Neural crest cell (in vitro differentiated cells): ENCODE measurements around the gene ARHGAP20. TPM values are rescaled to one million over a fixed set of nuclear protein-coding genes. Genes with fewer than 3 reads are reported as not detected.
"Not testable (repeated sequence)": the region's sequence is repeated elsewhere in the genome, so short reads cannot be mapped to it uniquely, and the experiment has no call there.

Source experiments
- DNase-seq: peaks from one replicate; pipeline ENCODE4 v3.0.0; 2021; ENCODE audit warnings: low read depth, mixed read lengths, low spot score
- H3K27ac Mint-ChIP-seq: one replicate; pipeline ENCODE4 v1.8.0; 2021; ENCODE audit warnings: mild to moderate bottlenecking, mixed read lengths; ENCODE audit not compliant: unreplicated experiment
- H3K27me3 Mint-ChIP-seq: 2 replicates; pipeline ENCODE4 v1.8.0; 2021; ENCODE audit warnings: low read depth, mild to moderate bottlenecking, mixed read lengths
- H3K36me3 Mint-ChIP-seq: 2 replicates; pipeline ENCODE4 v1.8.0; 2021; ENCODE audit warnings: low read depth, mild to moderate bottlenecking, mixed read lengths
- H3K4me1 Mint-ChIP-seq: 2 replicates; pipeline ENCODE4 v1.8.0; 2021; ENCODE audit warnings: mixed read lengths
- H3K4me3 Mint-ChIP-seq: one replicate; pipeline ENCODE4 v1.8.0; 2021; ENCODE audit warnings: mild to moderate bottlenecking, mixed read lengths
- H3K9me3 Mint-ChIP-seq: 2 replicates; pipeline ENCODE4 v1.8.0; 2021; ENCODE audit warnings: mixed read lengths
- total RNA-seq: library from RNA; stranded (reverse); gene quantifications from 2 replicates; pipeline ENCODE4 v1.2.1, GENCODE V29; 2021
- TF ChIP-seq, protein P1 (sequence below): fragments of 200-600 bp; sonication (generic); conservative IDR thresholded peaks from 2 replicates; pipeline ENCODE4 v1.5.0; 2021; ENCODE audit warnings: antibody characterized with exemption, mild to moderate bottlenecking

ARHGAP20 gene
- total RNA-seq, 1 donor from 2014 or later, result 0.23 TPM

DNA sequence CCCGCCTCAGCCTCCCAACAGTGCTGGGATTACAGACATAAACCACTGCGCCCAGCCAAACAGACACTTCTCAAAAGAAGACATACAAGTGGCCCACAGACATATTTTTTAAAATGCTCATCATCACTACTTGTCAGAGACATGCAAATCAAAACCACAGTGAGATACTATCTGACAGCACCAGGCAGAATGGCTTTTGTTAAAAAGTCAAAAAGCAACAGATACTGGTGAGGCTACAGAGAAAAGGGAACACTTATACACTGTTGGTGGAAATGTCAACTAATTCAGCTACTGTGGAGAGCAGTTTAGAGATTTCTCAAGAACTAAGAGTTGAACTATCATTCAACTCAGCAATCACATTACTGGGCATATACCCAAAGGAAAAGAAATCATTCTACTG, 67.0 kb downstream of the ARHGAP20 start:
- H3K9me3 Mint-ChIP-seq, result peaks cover 3% of the 10 kb centered on the region
- H3K27ac Mint-ChIP-seq, result no peak overlapping the region

DNA sequence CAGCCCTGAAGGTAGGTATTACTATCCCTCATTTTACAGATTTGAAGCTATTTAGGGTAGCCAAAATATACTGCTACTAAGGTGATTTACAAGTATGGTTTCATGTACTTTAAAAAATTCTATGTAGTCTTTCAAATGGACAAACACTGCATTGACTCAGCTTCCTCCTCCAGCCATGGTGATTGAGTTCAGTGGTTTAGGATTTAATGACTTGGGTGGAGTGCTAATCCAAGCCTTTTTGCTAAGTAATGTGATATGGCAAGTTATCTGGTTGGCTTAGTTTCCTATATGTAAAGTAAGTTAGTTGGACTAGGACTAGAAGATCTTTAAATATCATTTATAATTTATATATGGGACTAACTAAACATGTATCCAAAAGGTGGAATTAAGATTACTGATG, 77.9 kb downstream of the ARHGAP20 start:
- Mint-ChIP-seq H3K9me3 (peaks cover 3% of the 10 kb centered on the region), H3K36me3 (no peaks in the 10 kb centered on the region), H3K4me3 (no peak overlapping the region), H3K27me3 (no peaks in the 10 kb centered on the region), H3K27ac (no peak overlapping the region), H3K4me1 (no peaks in the 10 kb centered on the region)
- TF ChIP-seq, protein P1, sequence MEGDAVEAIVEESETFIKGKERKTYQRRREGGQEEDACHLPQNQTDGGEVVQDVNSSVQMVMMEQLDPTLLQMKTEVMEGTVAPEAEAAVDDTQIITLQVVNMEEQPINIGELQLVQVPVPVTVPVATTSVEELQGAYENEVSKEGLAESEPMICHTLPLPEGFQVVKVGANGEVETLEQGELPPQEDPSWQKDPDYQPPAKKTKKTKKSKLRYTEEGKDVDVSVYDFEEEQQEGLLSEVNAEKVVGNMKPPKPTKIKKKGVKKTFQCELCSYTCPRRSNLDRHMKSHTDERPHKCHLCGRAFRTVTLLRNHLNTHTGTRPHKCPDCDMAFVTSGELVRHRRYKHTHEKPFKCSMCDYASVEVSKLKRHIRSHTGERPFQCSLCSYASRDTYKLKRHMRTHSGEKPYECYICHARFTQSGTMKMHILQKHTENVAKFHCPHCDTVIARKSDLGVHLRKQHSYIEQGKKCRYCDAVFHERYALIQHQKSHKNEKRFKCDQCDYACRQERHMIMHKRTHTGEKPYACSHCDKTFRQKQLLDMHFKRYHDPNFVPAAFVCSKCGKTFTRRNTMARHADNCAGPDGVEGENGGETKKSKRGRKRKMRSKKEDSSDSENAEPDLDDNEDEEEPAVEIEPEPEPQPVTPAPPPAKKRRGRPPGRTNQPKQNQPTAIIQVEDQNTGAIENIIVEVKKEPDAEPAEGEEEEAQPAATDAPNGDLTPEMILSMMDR, result no peak
- no peak for DNase-seq

More for the DNA sequence above, 67.0 kb downstream of the ARHGAP20 start:
- H3K4me3 Mint-ChIP-seq, result no peak overlapping the region
- TF ChIP-seq, protein P1, result no peak
- no peak for DNase-seq
- H3K27me3 Mint-ChIP-seq, result peaks cover 8% of the 10 kb centered on the region
- no peaks in the 10 kb centered on the region for H3K36me3 Mint-ChIP-seq
- H3K4me1 Mint-ChIP-seq, result no peaks in the 10 kb centered on the region

DNA sequence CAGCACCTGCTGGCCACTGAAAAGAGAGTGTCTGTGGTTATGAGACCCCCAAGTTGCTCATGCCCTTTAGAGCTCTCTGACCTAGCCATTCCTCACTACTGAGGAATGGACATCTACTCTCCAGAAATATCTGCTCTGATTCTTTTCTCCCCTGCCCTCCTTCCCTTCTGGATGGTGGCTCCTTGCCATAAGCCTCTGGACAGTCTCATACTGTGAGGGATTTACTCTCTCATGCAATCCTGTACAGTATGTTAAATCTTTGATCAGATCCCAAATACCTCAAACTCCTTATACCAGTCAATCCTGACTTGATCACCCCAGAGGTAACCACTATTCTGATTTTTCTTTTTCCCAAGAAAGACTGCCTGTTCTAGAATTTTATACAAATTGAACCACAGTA, 80.7 kb downstream of the ARHGAP20 start:
- no peak for DNase-seq
- peaks cover 3% of the 10 kb centered on the region for H3K9me3 Mint-ChIP-seq
- no peaks in the 10 kb centered on the region for H3K27me3 Mint-ChIP-seq
- TF ChIP-seq, protein P1, result no peak
- no peak overlapping the region for H3K4me3 Mint-ChIP-seq
- no peak overlapping the region for H3K27ac Mint-ChIP-seq
- H3K36me3 Mint-ChIP-seq, result no peaks in the 10 kb centered on the region
- no peaks in the 10 kb centered on the region for H3K4me1 Mint-ChIP-seq

DNA sequence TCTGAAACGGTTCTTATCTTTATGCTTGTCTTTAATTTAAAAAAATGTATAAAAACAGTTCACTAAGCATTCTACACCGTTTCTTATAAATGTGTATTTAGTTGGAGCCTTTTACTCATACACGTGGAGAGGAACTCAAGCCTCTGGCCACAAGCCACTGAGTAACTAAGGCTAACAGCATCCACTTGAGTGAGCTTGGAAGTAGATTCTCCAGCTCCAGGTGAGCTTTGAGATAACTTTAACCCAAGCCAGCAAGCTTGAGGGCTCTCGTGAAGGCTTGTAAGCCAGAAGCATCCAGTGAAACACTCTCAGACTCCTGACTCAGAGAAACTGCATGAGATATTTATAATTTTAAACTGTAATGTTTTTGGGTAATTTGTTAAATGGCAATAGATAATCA, 82.6 kb downstream of the ARHGAP20 start:
- Mint-ChIP-seq H3K9me3 (peaks cover 3% of the 10 kb centered on the region), H3K4me1 (no peaks in the 10 kb centered on the region), H3K4me3 (no peak overlapping the region), H3K36me3 (no peaks in the 10 kb centered on the region), H3K27ac (no peak overlapping the region), H3K27me3 (no peaks in the 10 kb centered on the region)
- no peak for DNase-seq
- TF ChIP-seq, protein P1, result no peak

DNA sequence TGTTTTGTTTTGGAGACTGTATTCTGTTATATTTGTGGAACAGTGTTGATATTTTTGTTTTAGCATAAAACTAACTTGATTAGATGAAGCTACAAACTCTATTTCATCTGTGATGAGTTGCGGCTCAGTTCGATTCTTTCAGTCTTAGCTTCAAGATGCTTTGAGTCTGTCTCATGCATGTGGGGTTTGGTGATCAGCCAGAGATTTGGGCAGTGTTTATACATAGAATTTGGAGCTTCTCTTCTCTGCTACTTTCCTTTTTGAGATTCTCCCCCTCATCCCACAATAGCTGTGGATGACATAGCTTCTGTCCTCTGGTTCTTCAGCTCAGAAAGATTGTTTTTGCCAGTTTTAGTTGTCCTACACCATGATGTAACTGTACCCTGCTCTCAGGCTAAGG, 90.4 kb downstream of the ARHGAP20 start:
- Mint-ChIP-seq H3K36me3 (no peaks in the 10 kb centered on the region), H3K9me3 (peaks cover 8% of the 10 kb centered on the region), H3K27ac (peak overlapping the region; percentile 76), H3K4me1 (no peaks in the 10 kb centered on the region), H3K4me3 (no peak overlapping the region), H3K27me3 (no peaks in the 10 kb centered on the region)
- DNase-seq, result no peak
- TF ChIP-seq, protein P1, result no peak

DNA sequence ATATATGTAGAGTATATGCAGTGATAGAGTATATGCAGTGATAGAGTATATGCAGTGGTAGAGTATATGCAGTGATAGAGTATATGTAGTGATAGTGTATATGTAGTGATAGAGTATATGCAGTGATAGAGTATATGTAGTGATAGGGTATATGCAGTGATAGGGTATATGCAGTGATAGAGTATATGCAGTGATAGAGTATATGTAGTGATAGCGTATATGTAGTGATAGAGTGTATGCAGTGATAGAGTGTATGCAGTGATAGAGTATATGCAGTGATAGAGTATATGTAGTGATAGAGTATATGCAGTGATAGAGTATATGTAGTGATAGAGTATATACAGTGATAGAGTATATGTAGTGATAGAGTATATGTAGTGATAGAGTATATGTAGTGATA, 92.9 kb downstream of the ARHGAP20 start:
- not testable (repeated sequence) for H3K27me3 Mint-ChIP-seq

More for the DNA sequence above, 92.9 kb downstream of the ARHGAP20 start:
- H3K36me3 Mint-ChIP-seq, H3K27ac Mint-ChIP-seq, H3K4me1 Mint-ChIP-seq, H3K4me3 Mint-ChIP-seq, H3K9me3 Mint-ChIP-seq, DNase-seq: not testable (repeated sequence)
